Measurements from ENCODE around the gene TWIST1.

The TWIST1 gene

GRCh38 chr7:19094598-19095352, 22.7 kb downstream of the TWIST1 start:
- DNase-seq, result no peak

GRCh38 chr7:19094138-19094537, 23.3 kb downstream of the TWIST1 start:
- no peak for DNase-seq

DNA sequence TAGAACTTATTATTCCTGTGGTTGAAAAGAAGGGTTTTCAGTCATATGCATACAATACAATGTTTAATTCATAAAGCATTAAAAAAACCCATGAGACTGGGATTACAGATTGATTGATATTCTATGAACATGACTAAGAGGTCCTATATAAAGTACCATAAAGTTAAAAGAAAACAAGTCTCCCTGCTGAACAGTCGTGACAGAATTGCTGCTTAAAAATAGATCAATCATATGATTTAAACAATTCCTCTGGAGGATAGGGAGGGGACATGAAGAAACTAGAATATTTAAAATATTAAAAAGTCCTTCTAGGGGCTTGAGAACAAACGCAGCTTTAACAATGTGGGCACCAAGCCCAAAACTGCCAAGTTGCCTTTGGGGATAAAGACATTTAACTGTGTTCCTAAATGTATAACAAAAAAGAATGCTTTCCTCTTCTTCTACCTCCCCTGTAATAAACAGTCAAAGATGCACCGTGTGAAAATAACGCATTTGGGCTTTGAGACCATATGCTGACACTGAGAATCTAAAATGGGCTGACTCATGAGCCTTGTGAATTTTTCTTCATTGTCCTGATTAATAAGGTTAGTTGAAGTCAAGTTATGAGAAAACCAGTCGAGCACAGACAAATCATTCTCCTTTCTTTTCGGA, 25.8 kb downstream of the TWIST1 start:
- DNase-seq, result no peak

GRCh38 chr7:19090526-19090925, 26.9 kb downstream of the TWIST1 start:
- DNase-seq, result no peak

DNA sequence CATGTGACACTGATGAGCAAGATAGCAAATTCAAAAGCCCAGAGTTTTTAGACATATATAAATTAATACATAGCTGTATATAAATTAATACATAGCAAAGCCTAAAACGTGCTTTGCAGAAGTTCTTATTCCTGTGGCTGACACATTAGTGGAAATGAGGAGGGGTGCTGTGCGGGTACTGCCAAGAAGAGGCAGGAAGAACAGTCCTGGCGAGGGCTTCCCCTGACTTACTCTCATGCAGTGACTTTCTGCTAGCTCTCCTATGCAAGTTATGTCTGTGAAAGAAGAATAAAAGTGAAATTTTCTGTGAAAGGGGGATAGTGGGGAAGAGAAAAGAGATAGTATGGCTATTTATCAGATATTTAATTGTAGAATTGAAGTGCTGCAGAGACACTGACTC, 27.6 kb downstream of the TWIST1 start:
- DNase-seq, result no peak

DNA sequence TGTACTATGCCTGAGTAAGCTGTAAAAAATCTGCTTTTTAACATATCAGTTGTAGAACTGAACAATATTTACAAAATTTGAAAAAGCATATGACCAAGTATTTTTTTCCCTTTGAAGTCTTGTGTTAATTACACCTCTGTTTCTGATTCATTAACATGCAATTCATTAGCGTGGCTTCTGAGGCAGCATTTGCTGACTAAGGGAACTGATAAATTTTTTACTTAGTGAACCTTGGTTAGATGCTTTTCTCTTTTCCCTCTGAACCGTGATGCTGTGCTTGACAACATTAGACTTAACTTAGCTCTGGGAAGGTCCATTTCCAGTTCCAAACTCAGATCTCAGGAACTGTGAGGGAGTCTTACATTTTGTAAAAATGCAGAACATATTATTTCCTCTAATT, 28.1 kb downstream of the TWIST1 start:
- DNase-seq, result no peak

GRCh38 chr7:19080093-19080492, 37.3 kb downstream of the TWIST1 start:
- no peak for DNase-seq

GRCh38 chr7:19079066-19079465, 38.4 kb downstream of the TWIST1 start:
- no peak for DNase-seq

DNA sequence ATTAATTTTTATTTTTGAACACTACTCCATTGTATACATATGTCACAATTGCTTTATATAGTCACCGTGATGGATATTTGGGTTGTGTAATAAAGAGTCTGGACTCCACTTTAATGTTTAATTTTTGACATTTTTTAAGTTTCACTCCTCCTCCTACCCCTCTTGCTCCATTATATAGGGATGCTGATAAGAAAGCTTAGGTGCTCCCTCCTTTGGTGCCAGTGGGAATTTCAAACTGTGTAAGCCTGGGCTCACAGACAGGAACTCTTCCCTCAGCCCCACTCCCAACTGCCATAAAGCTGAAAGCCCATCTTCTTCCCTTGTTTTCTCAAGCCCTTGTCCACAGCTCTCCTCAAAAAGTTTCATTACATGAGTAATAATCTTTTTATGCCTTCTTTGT, 47.6 kb downstream of the TWIST1 start:
- DNase-seq, result no peak

DNA sequence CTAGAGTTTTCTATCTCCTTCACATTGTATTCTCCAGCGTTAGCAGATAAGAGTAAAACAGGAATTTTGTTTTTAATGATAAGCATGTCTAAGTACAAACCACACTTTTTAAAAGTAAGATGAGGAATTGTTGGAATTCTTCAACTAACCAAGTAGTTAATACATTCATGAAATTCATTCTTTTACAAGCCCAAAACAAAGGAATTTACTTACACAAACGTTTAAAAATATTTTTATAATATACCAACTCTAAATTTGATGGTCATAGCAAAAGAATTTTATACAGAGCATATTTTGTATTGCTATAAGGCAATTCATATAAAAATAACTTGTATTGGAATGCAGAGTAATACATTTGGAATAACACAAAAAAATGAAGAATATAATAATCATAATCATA, 51.3 kb downstream of the TWIST1 start:
- no peak for DNase-seq
